ENCODE data around the gene TCF23. TPM values are rescaled to one million over a fixed set of nuclear protein-coding genes. Genes with fewer than 3 reads are reported as not detected.

TCF23 gene
- polyA plus RNA-seq, 3 donors = not detected

GRCh38 chr2:27145682-27146081 is 3.1 kb upstream of the TCF23 start:
- DNase-seq = no peak
- H3K9ac ChIP-seq (ENCODE audit: insufficient read depth, low read length, poor library complexity, severe bottlenecking) = no peak overlapping the region
- no peaks in the 10 kb centered on the region for H3K9me3 ChIP-seq (replicated peaks in 1 of 2; ENCODE audit: control insufficient read depth in 1 of 2, insufficient read depth in 1 of 2, low read length in 2 of 2)
- Mint-ChIP-seq H3K9me3 (peaks cover 0 to 2% (median 0%) of the 10 kb centered on the region in 7 donors), H3K27me3 (ENCODE audit: low read depth in 3 of 3) (peaks cover 0 to 20% (median 19%) of the 10 kb centered on the region in 3 donors), H3K4me3 (no peak overlapping the region), H3K36me3 (no peaks in the 10 kb centered on the region), H3K4me1 (no peaks in the 10 kb centered on the region), H3K27ac (no peak overlapping the region)
- H3K27ac ChIP-seq (ENCODE audit: low read depth in 1 of 2, low read length in 2 of 2) = no peak overlapping the region
- no peak overlapping the region for H3K4me3 ChIP-seq (replicated peaks in 1 of 3; ENCODE audit: low read depth in 2 of 3, low read length in 3 of 3)
- H4K20me1 ChIP-seq (ENCODE audit: insufficient read depth, low read length) = no peaks in the 10 kb centered on the region
- H3K4me1 ChIP-seq (ENCODE audit: control insufficient read depth in 1 of 2, insufficient read depth in 2 of 2, low read length in 2 of 2) = no peaks in the 10 kb centered on the region
- no peak for TF ChIP-seq CTCF (IDR thresholded peaks at IDR 0.05)
- peaks cover 0 to 4% of the 10 kb centered on the region in 2 donors for H3K27me3 ChIP-seq (ENCODE audit: control insufficient read depth in 2 of 2, insufficient read depth in 2 of 2, low read length in 2 of 2)
- intact Hi-C loops (cut with micrococcal nuclease) = no loop called here
- no peaks in the 10 kb centered on the region for H3K79me2 ChIP-seq (ENCODE audit: insufficient read depth, low read length)
- no peak overlapping the region for H2AFZ ChIP-seq (ENCODE audit: insufficient read depth, low read depth, low read length, poor library complexity, severe bottlenecking)
- H3K4me2 ChIP-seq (replicated peaks; ENCODE audit: extremely low read depth, low read length, poor library complexity, severe bottlenecking) = no peak overlapping the region
- WGBS (ENCODE audit: insufficient coverage) = 60% methylated on average over 1 of the region's 2 CpGs
- no peaks in the 10 kb centered on the region for H3K36me3 ChIP-seq (replicated peaks in 1 of 2; ENCODE audit: control insufficient read depth in 1 of 2, insufficient read depth in 2 of 2, low read length in 2 of 2)

DNA sequence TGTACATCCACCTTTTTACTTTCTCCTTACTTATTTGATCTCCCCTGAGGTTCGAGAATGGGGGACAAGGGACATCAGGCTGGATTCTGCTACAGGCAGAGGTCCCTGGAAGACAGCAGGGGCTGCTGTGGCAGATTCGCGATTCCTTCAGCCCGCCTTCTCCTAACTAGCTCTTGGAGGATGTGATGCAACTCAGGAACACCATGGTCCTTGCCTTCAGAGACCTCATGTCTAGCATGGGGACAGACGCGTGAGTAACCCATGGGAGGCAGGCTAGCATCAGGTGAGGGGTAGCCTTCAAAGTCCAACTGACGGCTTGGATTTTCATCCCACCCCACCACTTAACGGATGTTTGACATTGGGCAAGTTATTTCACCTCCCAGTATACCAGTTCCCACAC is 869 bp upstream of the TCF23 start:
- intact Hi-C loops (cut with micrococcal nuclease) = no loop called here

More for the DNA sequence above, 869 bp upstream of the TCF23 start:
- H3K4me3 Mint-ChIP-seq = no peak overlapping the region
- H2AFZ ChIP-seq (ENCODE audit: insufficient read depth, low read depth, low read length, poor library complexity, severe bottlenecking) = no peak overlapping the region
- H3K4me2 ChIP-seq (replicated peaks; ENCODE audit: extremely low read depth, low read length, poor library complexity, severe bottlenecking) = no peak overlapping the region
- H4K20me1 ChIP-seq (ENCODE audit: insufficient read depth, low read length) = no peaks in the 10 kb centered on the region
- no peaks in the 10 kb centered on the region for H3K9me3 ChIP-seq (replicated peaks in 1 of 2; ENCODE audit: control insufficient read depth in 1 of 2, insufficient read depth in 1 of 2, low read length in 2 of 2)
- no peak for TF ChIP-seq CTCF (IDR thresholded peaks at IDR 0.05)
- H3K27ac ChIP-seq (ENCODE audit: low read depth in 1 of 2, low read length in 2 of 2) = no peak overlapping the region
- H3K4me3 ChIP-seq (replicated peaks in 1 of 3; ENCODE audit: low read depth in 2 of 3, low read length in 3 of 3) = no peak overlapping the region
- DNase-seq = no peak
- H3K27me3 Mint-ChIP-seq (ENCODE audit: low read depth in 3 of 3) = peaks cover 0 to 17% (median 16%) of the 10 kb centered on the region in 3 donors
- H3K27ac Mint-ChIP-seq = no peak overlapping the region
- H3K36me3 Mint-ChIP-seq = no peaks in the 10 kb centered on the region
- H3K9ac ChIP-seq (ENCODE audit: insufficient read depth, low read length, poor library complexity, severe bottlenecking) = no peak overlapping the region
- H3K9me3 Mint-ChIP-seq = peaks cover 0 to 2% (median 0%) of the 10 kb centered on the region in 7 donors
- H3K36me3 ChIP-seq (replicated peaks in 1 of 2; ENCODE audit: control insufficient read depth in 1 of 2, insufficient read depth in 2 of 2, low read length in 2 of 2) = no peaks in the 10 kb centered on the region
- H3K27me3 ChIP-seq (ENCODE audit: control insufficient read depth in 2 of 2, insufficient read depth in 2 of 2, low read length in 2 of 2) = peaks cover 0 to 4% of the 10 kb centered on the region in 2 donors
- 92% methylated on average over 5 of the region's 8 CpGs for WGBS (ENCODE audit: insufficient coverage)
- H3K4me1 Mint-ChIP-seq = no peaks in the 10 kb centered on the region
- no peaks in the 10 kb centered on the region for H3K79me2 ChIP-seq (ENCODE audit: insufficient read depth, low read length)
- no peaks in the 10 kb centered on the region for H3K4me1 ChIP-seq (ENCODE audit: control insufficient read depth in 1 of 2, insufficient read depth in 2 of 2, low read length in 2 of 2)
